OCI-LY3 (cell line): ENCODE results near the gene OR5K3.

ENCODE experiments used
- EZH2phosphoT487 ChIP-seq: fragments of 200-600 bp; shearing (Covaris generic); IDR thresholded peaks from 2 replicates; pipeline ENCODE4 v1.6.1; 2018; ENCODE audit warnings: antibody characterized with exemption, mixed run types, low read depth
- TF ChIP-seq, protein P1 (sequence below): fragments of 200-600, 300-600 bp; sonication (generic); IDR thresholded peaks from 2 replicates; pipeline ENCODE4 v1.5.1; 2014; ENCODE audit warnings: antibody characterized with exemption, low read length, low read depth

DNA sequence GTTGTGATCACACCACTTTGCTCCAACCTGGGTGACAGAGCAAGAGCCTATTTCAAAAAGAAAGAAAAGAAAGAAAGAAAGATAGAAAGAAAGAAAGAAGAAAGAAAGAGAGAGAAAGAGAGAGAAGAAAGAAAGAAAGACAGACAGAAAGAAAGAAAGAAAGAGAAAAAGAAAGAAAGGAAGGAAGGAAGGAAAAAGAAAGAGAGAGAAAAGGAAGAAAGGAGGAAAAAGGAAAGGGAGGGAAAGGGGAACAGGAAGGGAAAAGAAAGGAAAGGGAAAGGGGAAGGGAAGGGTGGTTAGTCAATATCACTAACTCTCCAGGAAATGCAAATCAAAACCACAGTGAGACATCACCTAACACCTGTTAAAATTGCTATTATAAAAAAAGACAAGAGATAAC, 18.6 kb upstream of the OR5K3 start:
- TF ChIP-seq, protein P1, sequence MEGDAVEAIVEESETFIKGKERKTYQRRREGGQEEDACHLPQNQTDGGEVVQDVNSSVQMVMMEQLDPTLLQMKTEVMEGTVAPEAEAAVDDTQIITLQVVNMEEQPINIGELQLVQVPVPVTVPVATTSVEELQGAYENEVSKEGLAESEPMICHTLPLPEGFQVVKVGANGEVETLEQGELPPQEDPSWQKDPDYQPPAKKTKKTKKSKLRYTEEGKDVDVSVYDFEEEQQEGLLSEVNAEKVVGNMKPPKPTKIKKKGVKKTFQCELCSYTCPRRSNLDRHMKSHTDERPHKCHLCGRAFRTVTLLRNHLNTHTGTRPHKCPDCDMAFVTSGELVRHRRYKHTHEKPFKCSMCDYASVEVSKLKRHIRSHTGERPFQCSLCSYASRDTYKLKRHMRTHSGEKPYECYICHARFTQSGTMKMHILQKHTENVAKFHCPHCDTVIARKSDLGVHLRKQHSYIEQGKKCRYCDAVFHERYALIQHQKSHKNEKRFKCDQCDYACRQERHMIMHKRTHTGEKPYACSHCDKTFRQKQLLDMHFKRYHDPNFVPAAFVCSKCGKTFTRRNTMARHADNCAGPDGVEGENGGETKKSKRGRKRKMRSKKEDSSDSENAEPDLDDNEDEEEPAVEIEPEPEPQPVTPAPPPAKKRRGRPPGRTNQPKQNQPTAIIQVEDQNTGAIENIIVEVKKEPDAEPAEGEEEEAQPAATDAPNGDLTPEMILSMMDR, result no peak
- TF ChIP-seq EZH2phosphoT487, result no peak
